ENCODE results near the gene FKBP5. TPM values are rescaled to one million over a fixed set of nuclear protein-coding genes. Genes with fewer than 3 reads are reported as not detected.
"Not testable (repeated sequence)": the region's sequence is repeated elsewhere in the genome, so short reads cannot be mapped to it uniquely, and the experiment has no call there.

FKBP5 gene
- total RNA-seq, 2 experiments from 2014 or later = 202 to 208 TPM

- DNase-seq = no peak
- no peaks in the 10 kb centered on the region for H3K27me3 Mint-ChIP-seq (ENCODE audit: low read depth)
- peaks cover 32% of the 10 kb centered on the region for H3K36me3 Mint-ChIP-seq (ENCODE audit: low read depth)
- intact Hi-C loops (cut with micrococcal nuclease) = loop anchor here (1.0 to 5.0 kb wide), 3 partner anchors 9 to 84 kb away; no protein-coding TSS in a partner anchor
- peak overlapping the region; percentile 80 for H3K27ac Mint-ChIP-seq
- H3K4me3 Mint-ChIP-seq = peak overlapping the region; percentile 58
- no peaks in the 10 kb centered on the region for H3K9me3 Mint-ChIP-seq
- H3K4me1 Mint-ChIP-seq (ENCODE audit: low read depth) = peaks cover 79% of the 10 kb centered on the region
- CTCF ChIA-PET = interaction anchor here (1.2 to 4.6 kb wide), 6 partner anchors 12 to 134 kb away, joined by 3 to 44 read pairs (median 8); partner anchors contain the start of gene ARMC12
Observed at GRCh38 chr6:35602133-35602946, 86.4 kb downstream of the FKBP5 start.

GRCh38 chr6:35601331-35602132, 87.2 kb downstream of the FKBP5 start:
- peak; percentile 78 for DNase-seq
- CTCF ChIA-PET = interaction anchor here (0.6 to 4.6 kb wide), 11 partner anchors 11 to 137 kb away, joined by 3 to 44 read pairs (median 3); partner anchors contain the start of gene ARMC12
- peak overlapping the region; percentile 58 for H3K4me3 Mint-ChIP-seq
- intact Hi-C loops (cut with micrococcal nuclease) = loop anchor here (1.0 to 5.0 kb wide), 5 partner anchors 10 to 127 kb away; no protein-coding TSS in a partner anchor
- H3K4me1 Mint-ChIP-seq (ENCODE audit: low read depth) = peaks cover 79% of the 10 kb centered on the region
- H3K36me3 Mint-ChIP-seq (ENCODE audit: low read depth) = peaks cover 38% of the 10 kb centered on the region
- H3K27me3 Mint-ChIP-seq (ENCODE audit: low read depth) = no peaks in the 10 kb centered on the region
- peak overlapping the region; percentile 80 for H3K27ac Mint-ChIP-seq
- no peaks in the 10 kb centered on the region for H3K9me3 Mint-ChIP-seq

GRCh38 chr6:35600659-35601125, 88.0 kb downstream of the FKBP5 start:
- H3K27ac Mint-ChIP-seq = peak overlapping the region; percentile 79
- H3K36me3 Mint-ChIP-seq (ENCODE audit: low read depth) = peaks cover 40% of the 10 kb centered on the region
- H3K27me3 Mint-ChIP-seq (ENCODE audit: low read depth) = no peaks in the 10 kb centered on the region
- H3K4me3 Mint-ChIP-seq = peak overlapping the region; percentile 36
- DNase-seq = no peak
- H3K9me3 Mint-ChIP-seq = no peaks in the 10 kb centered on the region
- H3K4me1 Mint-ChIP-seq (ENCODE audit: low read depth) = peaks cover 79% of the 10 kb centered on the region
- intact Hi-C loops (cut with micrococcal nuclease) = loop anchor here (1.0 to 5.0 kb wide), 3 partner anchors 67 to 128 kb away; no protein-coding TSS in a partner anchor
- CTCF ChIA-PET = interaction anchor here (0.6 to 4.6 kb wide), 11 partner anchors 10 to 138 kb away, joined by 3 to 44 read pairs (median 4); partner anchors contain the start of gene ARMC12

GRCh38 chr6:35599761-35600658, 88.7 kb downstream of the FKBP5 start:
- Mint-ChIP-seq H3K27me3 (ENCODE audit: low read depth) (no peaks in the 10 kb centered on the region), H3K9me3 (no peaks in the 10 kb centered on the region), H3K36me3 (ENCODE audit: low read depth) (peaks cover 42% of the 10 kb centered on the region), H3K4me3 (peak overlapping the region; percentile 2), H3K27ac (peak overlapping the region; percentile 79), H3K4me1 (ENCODE audit: low read depth) (peaks cover 80% of the 10 kb centered on the region)
- intact Hi-C loops (cut with micrococcal nuclease) = loop anchor here (2.0 to 5.0 kb wide), 2 partner anchors 67 to 129 kb away; no protein-coding TSS in a partner anchor
- peak; percentile 31 for DNase-seq
- CTCF ChIA-PET = interaction anchor here (0.6 to 4.6 kb wide), 12 partner anchors 9 to 139 kb away, joined by 3 to 44 read pairs (median 5); partner anchors contain the start of gene ARMC12

- Mint-ChIP-seq H3K36me3 (ENCODE audit: low read depth) (peaks cover 46% of the 10 kb centered on the region), H3K4me1 (ENCODE audit: low read depth) (peaks cover 83% of the 10 kb centered on the region)
- H3K9me3 Mint-ChIP-seq; DNase-seq; H3K27me3 Mint-ChIP-seq (ENCODE audit: low read depth); H3K4me3 Mint-ChIP-seq; intact Hi-C loops (cut with micrococcal nuclease); H3K27ac Mint-ChIP-seq: not testable (repeated sequence)
- CTCF ChIA-PET = interaction anchor here (0.5 to 1.8 kb wide), 2 partner anchors 18 to 70 kb away, joined by 4 to 5 read pairs; no protein-coding TSS in a partner anchor
Observed at GRCh38 chr6:35598621-35599020, 90.1 kb downstream of the FKBP5 start.

- H3K4me1 Mint-ChIP-seq (ENCODE audit: low read depth) = peaks cover 83% of the 10 kb centered on the region
- H3K27me3 Mint-ChIP-seq (ENCODE audit: low read depth) = no peaks in the 10 kb centered on the region
- H3K4me3 Mint-ChIP-seq = no peak overlapping the region
- no peaks in the 10 kb centered on the region for H3K9me3 Mint-ChIP-seq
- peak overlapping the region; percentile 82 for H3K27ac Mint-ChIP-seq
- intact Hi-C loops (cut with micrococcal nuclease) = loop anchor here (2.0 kb wide), 1 partner anchor 20 kb away; no protein-coding TSS in a partner anchor
- peaks cover 53% of the 10 kb centered on the region for H3K36me3 Mint-ChIP-seq (ENCODE audit: low read depth)
- no peak for DNase-seq
- CTCF ChIA-PET = interaction anchor here (1.0 kb wide), 2 partner anchors 13 to 22 kb away, joined by 3 read pairs; no protein-coding TSS in a partner anchor
Observed at GRCh38 chr6:35596448-35597442, 92.0 kb downstream of the FKBP5 start.

GRCh38 chr6:35594503-35595186, 94.1 kb downstream of the FKBP5 start:
- no peaks in the 10 kb centered on the region for H3K9me3 Mint-ChIP-seq
- no peak for DNase-seq
- H3K36me3 Mint-ChIP-seq (ENCODE audit: low read depth) = peaks cover 67% of the 10 kb centered on the region
- H3K27ac Mint-ChIP-seq = peak overlapping the region; percentile 33
- H3K27me3 Mint-ChIP-seq (ENCODE audit: low read depth) = no peaks in the 10 kb centered on the region
- intact Hi-C loops (cut with micrococcal nuclease) = no loop called here
- peaks cover 84% of the 10 kb centered on the region for H3K4me1 Mint-ChIP-seq (ENCODE audit: low read depth)
- no peak overlapping the region for H3K4me3 Mint-ChIP-seq
- CTCF ChIA-PET = interaction anchor here (0.6 to 1.5 kb wide), 7 partner anchors 9 to 143 kb away, joined by 3 to 6 read pairs (median 3); partner anchors contain the start of gene ARMC12

- Mint-ChIP-seq H3K36me3 (ENCODE audit: low read depth) (peaks cover 73% of the 10 kb centered on the region), H3K9me3 (no peaks in the 10 kb centered on the region), H3K27ac (peak overlapping the region; percentile 28), H3K27me3 (ENCODE audit: low read depth) (no peaks in the 10 kb centered on the region), H3K4me3 (no peak overlapping the region), H3K4me1 (ENCODE audit: low read depth) (peaks cover 88% of the 10 kb centered on the region)
- CTCF ChIA-PET = interaction anchor here (0.5 to 14.5 kb wide), 9 partner anchors 9 to 469 kb away, joined by 3 to 207 read pairs (median 4); partner anchors contain the start of gene ARMC12
- DNase-seq = no peak
- intact Hi-C loops (cut with micrococcal nuclease) = no loop called here
Observed at GRCh38 chr6:35592178-35592577, 96.5 kb downstream of the FKBP5 start.

- CTCF ChIA-PET = interaction anchor here (0.6 to 14.5 kb wide), 11 partner anchors 8 to 147 kb away, joined by 3 to 207 read pairs (median 7); partner anchors contain the start of gene ARMC12
- Mint-ChIP-seq H3K36me3 (ENCODE audit: low read depth) (peaks cover 73% of the 10 kb centered on the region), H3K4me3 (no peak overlapping the region), H3K4me1 (ENCODE audit: low read depth) (peaks cover 90% of the 10 kb centered on the region), H3K27ac (peak overlapping the region; percentile 39), H3K9me3 (no peaks in the 10 kb centered on the region), H3K27me3 (ENCODE audit: low read depth) (no peaks in the 10 kb centered on the region)
- DNase-seq = no peak
- intact Hi-C loops (cut with micrococcal nuclease) = no loop called here
Observed at GRCh38 chr6:35590622-35591066, 98.1 kb downstream of the FKBP5 start.

Data from activated naive CD4-positive, alpha-beta T cell treated with anti-CD3 and anti-CD28 coated beads for 36 hours (primary cell).